Lower lobe of right lung (tissue), 2 donors: ENCODE measurements around the gene LRRK1. TPM values are rescaled to one million over a fixed set of nuclear protein-coding genes. Genes with fewer than 3 reads are reported as not detected.

ENCODE experiments used
- ATAC-seq, 2 donors: fragments of 200-7000 bp; cut with Tn5 transposase; one replicate each; pipeline ENCODE4 v1.9.1; 2020 to 2022; ENCODE audit warnings: mild to moderate bottlenecking in 2 of 2, moderate library complexity in 2 of 2
- DNase-seq: peaks from one replicate; pipeline ENCODE4 v3.0.0-alpha.2; 2020
- H3K27ac ChIP-seq: fragments of 200-600 bp; one replicate; pipeline ENCODE4 v1.8.0; 2022
- H3K27me3 ChIP-seq: fragments of 200-600 bp; one replicate; pipeline ENCODE4 v1.8.0; 2022; ENCODE audit warnings: low read depth
- H3K36me3 ChIP-seq: fragments of 200-600 bp; one replicate; pipeline ENCODE4 v1.8.0; 2022; ENCODE audit warnings: mild to moderate bottlenecking
- H3K4me1 ChIP-seq: fragments of 200-600 bp; one replicate; pipeline ENCODE4 v1.8.0; 2022
- H3K4me3 ChIP-seq: fragments of 200-600 bp; one replicate; pipeline ENCODE4 v1.8.0; 2022; ENCODE audit warnings: mild to moderate bottlenecking
- H3K9me3 ChIP-seq: fragments of 200-600 bp; one replicate; pipeline ENCODE4 v1.8.0; 2022
- CTCF ChIP-seq: fragments of 200-600 bp; IDR thresholded peaks from one replicate; pipeline ENCODE4 v1.8.0; 2022; ENCODE audit warnings: antibody characterized with exemption, mild to moderate bottlenecking
- intact Hi-C: fragments of 100-400 bp; cut with DNase I; formaldehyde crosslinking; loops from one replicate; pipeline ENCODE4 v1.11.0; 2022
- total RNA-seq: library from RNA; stranded (reverse); fragmentation: NEBNext Ultra II Directional; extraction: Animal tissue kit (Norgen Biotek cat#: 25700); gene quantifications from one replicate; pipeline ENCODE4 v1.2.1, GENCODE V29; 2021
- donor health status: DM: no; HTN: yes; CAD: no; lungs with severe emphysema.

The LRRK1 gene
- total RNA-seq, 1 donor from 2014 or later: 24.3 TPM

- peak; percentile 39 to 64 for ATAC-seq
- TF ChIP-seq CTCF: no peak
- Histone ChIP-seq H3K9me3 (no peaks in the 10 kb centered on the region), H3K4me3 (no peak overlapping the region), H3K27ac (peak overlapping the region; percentile 64), H3K27me3 (no peaks in the 10 kb centered on the region), H3K36me3 (peaks cover 55% of the 10 kb centered on the region), H3K4me1 (peaks cover 26% of the 10 kb centered on the region)
- intact Hi-C loops: no loop called here
- DNase-seq: no peak
Observed at GRCh38 chr15:101024073-101024695, 105.0 kb downstream of the LRRK1 start.

- Histone ChIP-seq H3K36me3 (peaks cover 61% of the 10 kb centered on the region), H3K27ac (peak overlapping the region; percentile 64), H3K4me3 (no peak overlapping the region), H3K4me1 (peaks cover 26% of the 10 kb centered on the region), H3K27me3 (no peaks in the 10 kb centered on the region), H3K9me3 (no peaks in the 10 kb centered on the region)
- no peak for ATAC-seq
- TF ChIP-seq CTCF: no peak
- intact Hi-C loops: no loop called here
- DNase-seq: no peak
Observed at GRCh38 chr15:101024706-101025500, 105.7 kb downstream of the LRRK1 start.

GRCh38 chr15:101025501-101025885 is 106.3 kb downstream of the LRRK1 start:
- peaks cover 67% of the 10 kb centered on the region for H3K36me3 ChIP-seq
- intact Hi-C loops: no loop called here
- DNase-seq: no peak
- no peak overlapping the region for H3K4me3 ChIP-seq
- ATAC-seq: no peak
- H3K9me3 ChIP-seq: no peaks in the 10 kb centered on the region
- H3K27ac ChIP-seq: no peak overlapping the region
- TF ChIP-seq CTCF: no peak
- peaks cover 26% of the 10 kb centered on the region for H3K4me1 ChIP-seq
- H3K27me3 ChIP-seq: no peaks in the 10 kb centered on the region

GRCh38 chr15:101025896-101026631 is 106.9 kb downstream of the LRRK1 start:
- no peak for TF ChIP-seq CTCF
- H3K9me3 ChIP-seq: no peaks in the 10 kb centered on the region
- peaks cover 63% of the 10 kb centered on the region for H3K36me3 ChIP-seq
- H3K4me1 ChIP-seq: peaks cover 26% of the 10 kb centered on the region
- no peak overlapping the region for H3K4me3 ChIP-seq
- intact Hi-C loops: no loop called here
- H3K27ac ChIP-seq: no peak overlapping the region
- no peaks in the 10 kb centered on the region for H3K27me3 ChIP-seq
- ATAC-seq (no peak), DNase-seq (no peak)

GRCh38 chr15:101026656-101027272 is 107.6 kb downstream of the LRRK1 start:
- ATAC-seq: no peak
- DNase-seq: no peak
- intact Hi-C loops: no loop called here
- H3K4me1 ChIP-seq: peaks cover 26% of the 10 kb centered on the region
- H3K27me3 ChIP-seq: no peaks in the 10 kb centered on the region
- no peak for TF ChIP-seq CTCF
- no peaks in the 10 kb centered on the region for H3K9me3 ChIP-seq
- H3K27ac ChIP-seq: no peak overlapping the region
- H3K36me3 ChIP-seq: peaks cover 60% of the 10 kb centered on the region
- no peak overlapping the region for H3K4me3 ChIP-seq
